ENCODE results near the gene EIF1B. TPM values are rescaled to one million over a fixed set of nuclear protein-coding genes. Genes with fewer than 3 reads are reported as not detected.

Gene EIF1B
- total RNA-seq, 4 donors from 2014 or later = 18.5 to 68.7 (median 30.7) TPM

GRCh38 chr3:40333416-40333815, 23.9 kb downstream of the EIF1B start:
- H3K4me3 ChIP-seq = no peak overlapping the region
- no peaks in the 10 kb centered on the region for H3K27me3 ChIP-seq
- DNase-seq = no peak
- no peaks in the 10 kb centered on the region for H3K36me3 ChIP-seq
- intact Hi-C loops (cut with DNase I; ENCODE audit: low total_unique reads) = no loop called here
- no peak overlapping the region for H3K27ac ChIP-seq
- no peaks in the 10 kb centered on the region for H3K4me1 ChIP-seq
- no peaks in the 10 kb centered on the region for H3K9me3 ChIP-seq
- TF ChIP-seq POLR2A (IDR thresholded peaks at IDR 0.05) (no peak), CTCF (IDR thresholded peaks at IDR 0.05) (no peak)

GRCh38 chr3:40333852-40334251, 24.3 kb downstream of the EIF1B start:
- Histone ChIP-seq H3K36me3 (no peaks in the 10 kb centered on the region), H3K27ac (no peak overlapping the region), H3K4me3 (no peak overlapping the region), H3K9me3 (no peaks in the 10 kb centered on the region), H3K27me3 (no peaks in the 10 kb centered on the region), H3K4me1 (no peaks in the 10 kb centered on the region)
- intact Hi-C loops (cut with DNase I; ENCODE audit: low total_unique reads) = no loop called here
- no peak for DNase-seq
- TF ChIP-seq POLR2A (IDR thresholded peaks at IDR 0.05) = no peak
- no peak for TF ChIP-seq CTCF (IDR thresholded peaks at IDR 0.05)

GRCh38 chr3:40336101-40336500, 26.6 kb downstream of the EIF1B start:
- no peak overlapping the region for H3K27ac ChIP-seq
- H3K4me1 ChIP-seq = no peaks in the 10 kb centered on the region
- H3K9me3 ChIP-seq = no peaks in the 10 kb centered on the region
- H3K27me3 ChIP-seq = no peaks in the 10 kb centered on the region
- intact Hi-C loops (cut with DNase I; ENCODE audit: low total_unique reads) = no loop called here
- TF ChIP-seq CTCF (IDR thresholded peaks at IDR 0.05) = no peak
- no peak for TF ChIP-seq POLR2A (IDR thresholded peaks at IDR 0.05)
- no peak for DNase-seq
- H3K4me3 ChIP-seq = no peak overlapping the region
- H3K36me3 ChIP-seq = no peaks in the 10 kb centered on the region

- Histone ChIP-seq H3K4me3 (no peak overlapping the region), H3K9me3 (no peaks in the 10 kb centered on the region), H3K27me3 (no peaks in the 10 kb centered on the region), H3K27ac (no peak overlapping the region), H3K36me3 (no peaks in the 10 kb centered on the region), H3K4me1 (no peaks in the 10 kb centered on the region)
- DNase-seq = no peak
- intact Hi-C loops (cut with DNase I; ENCODE audit: low total_unique reads) = no loop called here
- TF ChIP-seq CTCF (IDR thresholded peaks at IDR 0.05) (no peak), POLR2A (IDR thresholded peaks at IDR 0.05) (no peak)
Measured at GRCh38 chr3:40336511-40337135, 27.1 kb downstream of the EIF1B start.

- TF ChIP-seq CTCF (IDR thresholded peaks at IDR 0.05) = no peak
- no peak for TF ChIP-seq POLR2A (IDR thresholded peaks at IDR 0.05)
- Histone ChIP-seq H3K4me1 (no peaks in the 10 kb centered on the region), H3K36me3 (no peaks in the 10 kb centered on the region), H3K9me3 (no peaks in the 10 kb centered on the region), H3K27me3 (no peaks in the 10 kb centered on the region), H3K4me3 (no peak overlapping the region), H3K27ac (no peak overlapping the region)
- DNase-seq = no peak
- intact Hi-C loops (cut with DNase I; ENCODE audit: low total_unique reads) = no loop called here
Measured at GRCh38 chr3:40337136-40338108, 27.9 kb downstream of the EIF1B start.
